ENCODE results near the gene RBM5.

Gene RBM5

GRCh38 chr3:50139308-50139707 lies 50.6 kb downstream of the RBM5 start:
- DNase-seq = no peak

DNA sequence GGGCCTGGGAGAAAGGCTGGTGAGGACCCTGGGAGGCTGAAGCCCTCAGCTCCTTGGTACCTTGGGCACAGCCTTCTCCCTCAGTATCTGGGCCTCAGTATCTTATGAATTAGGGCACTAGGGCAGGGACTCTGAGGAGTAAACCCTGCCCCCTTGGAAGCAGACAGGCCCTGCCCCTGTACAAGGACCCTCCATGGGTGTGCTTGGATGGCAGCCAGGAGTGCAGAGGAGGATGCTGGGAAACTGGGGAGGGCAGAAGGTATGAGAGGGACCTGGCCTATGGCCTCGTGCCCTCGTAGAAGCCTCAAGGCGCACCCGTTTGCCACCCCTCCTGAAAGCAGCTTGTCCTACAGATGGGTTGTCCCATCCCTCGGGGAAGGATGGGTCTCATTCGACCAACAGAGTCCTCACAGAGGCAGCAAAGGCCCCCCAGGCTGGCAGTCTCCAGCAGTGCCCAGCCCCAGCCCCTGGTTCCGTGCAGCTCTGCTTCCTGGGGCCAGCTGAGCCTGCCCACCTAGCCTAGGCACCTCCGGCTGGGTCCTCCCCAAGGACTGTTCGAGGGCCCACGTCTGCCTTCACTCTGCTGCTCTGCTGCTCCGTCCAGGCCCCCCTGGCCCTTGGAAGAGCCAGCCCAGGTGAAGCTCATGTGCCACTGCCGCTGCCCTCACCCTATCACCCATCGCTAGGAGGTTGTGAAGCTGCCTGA lies 51.2 kb downstream of the RBM5 start:
- no peak for DNase-seq

GRCh38 chr3:50140990-50141389 lies 52.3 kb downstream of the RBM5 start:
- DNase-seq = no peak

- DNase-seq = no peak
Observed at GRCh38 chr3:50146316-50146901, 57.7 kb downstream of the RBM5 start.

GRCh38 chr3:50147016-50147415 lies 58.3 kb downstream of the RBM5 start:
- no peak for DNase-seq

DNA sequence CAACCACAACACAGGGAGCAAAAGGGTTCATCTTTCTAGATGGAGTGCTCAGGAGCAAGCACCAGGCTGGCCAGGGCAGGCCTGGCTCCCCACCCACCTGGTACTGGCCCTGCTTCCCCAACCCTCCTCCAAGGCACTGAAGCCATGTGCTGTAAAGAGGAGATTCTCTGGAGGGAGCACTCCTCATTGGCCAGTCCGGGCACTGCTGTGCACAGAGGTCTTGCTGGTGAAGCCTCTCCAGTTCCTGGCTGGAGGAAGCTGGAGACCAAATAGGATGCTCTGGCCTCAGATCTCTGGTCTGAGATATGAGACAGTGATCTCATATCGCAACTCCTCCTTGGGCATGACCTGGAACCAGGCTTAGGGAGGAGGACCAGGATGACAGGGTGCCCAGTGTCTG lies 58.7 kb downstream of the RBM5 start:
- DNase-seq = no peak

DNA sequence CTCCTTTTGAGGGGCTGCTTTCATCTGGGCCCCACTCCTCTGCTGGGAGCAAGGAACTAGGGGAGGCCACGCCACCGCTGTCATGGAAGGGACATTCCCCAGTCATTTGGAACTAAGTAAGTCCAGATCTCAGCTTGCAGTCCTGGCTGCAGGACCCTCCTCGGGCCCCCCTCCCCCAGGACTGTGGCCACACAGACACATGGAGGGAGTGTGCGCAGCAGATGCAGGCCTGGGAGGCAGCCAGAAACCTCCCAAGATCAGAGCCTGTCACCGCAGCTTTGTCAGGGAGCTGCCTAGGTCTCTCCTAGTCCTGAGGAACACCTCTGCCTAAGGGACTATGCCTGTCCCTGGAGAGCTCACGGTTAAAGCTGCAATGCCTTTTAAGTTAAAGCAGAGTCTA lies 59.1 kb downstream of the RBM5 start:
- DNase-seq = no peak

DNA sequence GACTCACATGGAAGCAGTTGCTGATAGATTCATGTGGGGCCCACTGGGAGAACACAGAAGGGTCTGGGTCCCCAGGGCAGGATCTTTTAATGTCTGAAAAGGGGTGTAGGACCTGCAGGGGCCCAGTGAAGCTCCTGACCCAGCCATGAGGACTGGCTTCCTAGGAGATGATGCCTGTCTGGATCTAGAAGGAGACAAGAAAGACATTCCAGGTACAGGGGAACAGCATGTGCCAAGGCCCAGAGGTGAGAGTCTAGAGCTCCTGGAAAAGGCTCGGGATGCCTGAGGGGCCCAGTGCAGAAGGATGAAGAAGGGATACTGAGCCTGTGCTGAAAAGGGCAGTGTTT lies 61.7 kb downstream of the RBM5 start:
- DNase-seq = no peak

DNA sequence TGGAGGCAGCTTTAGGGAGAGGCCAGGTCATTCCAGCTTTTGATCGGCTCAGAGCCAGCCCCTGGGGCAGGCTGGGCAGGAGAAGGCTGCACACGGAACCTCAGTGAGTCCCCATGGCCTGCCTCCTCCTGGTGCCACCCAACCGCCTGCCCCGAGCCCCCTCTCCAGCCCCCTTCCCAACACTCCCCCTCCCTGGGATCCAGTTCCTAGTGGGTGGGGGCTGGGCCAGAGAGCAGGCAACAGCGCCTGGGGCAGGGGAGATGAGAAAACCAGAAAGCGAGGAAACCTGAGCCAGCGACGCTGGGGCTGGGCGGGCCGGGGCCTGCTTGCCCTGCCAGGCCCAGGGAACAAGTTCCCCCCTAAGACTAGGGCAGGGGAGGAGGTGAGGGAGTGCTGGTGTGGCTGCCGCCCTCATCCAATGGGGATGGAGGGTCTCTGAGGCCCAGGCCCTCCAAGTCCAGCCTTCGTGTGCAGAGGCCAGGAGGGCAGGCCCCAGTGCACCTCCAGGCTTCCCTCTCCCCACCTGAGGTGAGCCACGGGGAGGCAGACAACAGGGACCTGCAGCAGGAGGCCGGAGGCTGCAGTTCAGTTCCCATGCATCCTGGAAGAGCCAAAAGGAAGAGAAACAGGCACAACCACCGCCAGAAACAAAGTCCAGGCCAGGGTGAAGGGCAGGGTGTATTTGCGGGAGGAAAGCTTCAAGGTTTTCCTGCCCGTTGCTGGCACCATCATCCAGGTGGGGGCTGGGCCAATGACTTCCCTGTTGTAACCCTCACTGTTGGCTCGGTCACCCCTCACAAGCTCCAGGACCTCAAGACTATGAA lies 62.4 kb downstream of the RBM5 start:
- no peak for DNase-seq

GRCh38 chr3:50151728-50152127 lies 63.0 kb downstream of the RBM5 start:
- no peak for DNase-seq

DNA sequence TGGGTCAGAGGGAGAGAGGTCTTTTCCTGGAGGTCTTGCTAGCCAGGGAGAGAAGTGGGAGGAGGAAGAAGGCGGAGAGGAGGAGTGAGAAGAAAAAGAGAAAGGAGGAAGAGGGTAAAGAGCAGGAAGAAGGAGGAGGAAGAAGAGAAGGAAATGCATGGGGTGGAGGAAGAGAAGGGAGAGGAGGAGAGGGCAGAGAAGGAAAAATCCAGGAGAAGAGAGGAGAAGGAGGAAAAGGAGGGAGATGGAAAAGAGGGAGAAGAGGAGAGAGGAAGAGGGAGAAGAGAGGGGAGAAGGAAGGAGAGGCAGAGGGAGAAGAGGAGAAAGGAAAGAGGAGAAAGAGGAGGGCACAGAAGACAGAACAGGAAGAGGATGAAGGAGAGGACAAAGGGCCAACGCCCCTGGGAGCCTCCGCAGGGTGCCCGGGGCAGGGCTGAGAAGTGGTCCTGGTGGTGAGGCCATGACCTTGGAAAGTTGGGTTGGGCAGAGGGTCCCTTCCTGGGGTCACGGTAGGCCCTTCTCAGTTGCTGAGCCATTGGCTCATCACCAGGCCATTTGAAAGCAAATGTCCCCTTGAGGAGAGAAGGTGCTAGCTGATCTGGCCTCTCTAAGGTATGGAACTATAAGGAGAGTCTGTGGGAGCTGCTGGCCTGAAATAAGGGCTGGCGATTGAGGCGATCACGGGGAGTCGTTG lies 65.2 kb downstream of the RBM5 start:
- no peak for DNase-seq

DNA sequence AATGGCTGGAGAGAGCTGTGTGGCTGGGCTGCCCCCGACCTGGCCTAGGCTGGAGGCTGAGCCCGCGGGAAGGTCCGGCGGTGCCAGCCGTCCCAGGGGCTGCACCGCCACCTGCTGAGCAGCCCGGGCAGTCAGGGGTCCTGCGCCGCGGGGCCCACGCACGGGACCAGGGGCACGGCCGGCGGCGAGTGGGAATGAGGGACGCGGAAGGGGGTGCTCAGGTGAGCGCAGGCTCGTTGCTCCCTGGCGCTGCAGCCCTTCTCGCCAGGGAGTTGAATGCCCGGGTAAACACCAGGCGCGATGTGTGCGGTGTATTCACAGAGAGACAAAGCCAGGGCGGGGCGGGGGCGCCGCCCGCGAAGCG lies 65.7 kb downstream of the RBM5 start:
- no peak for DNase-seq

- DNase-seq = peak; percentile 58
Observed at GRCh38 chr3:50154840-50155490, 66.2 kb downstream of the RBM5 start, which contains the start of gene SEMA3F. Gene SEMA3F (plus strand): TSS chr3:50155324. CDS start chr3:50159623, 4,299 bp downstream.

DNA sequence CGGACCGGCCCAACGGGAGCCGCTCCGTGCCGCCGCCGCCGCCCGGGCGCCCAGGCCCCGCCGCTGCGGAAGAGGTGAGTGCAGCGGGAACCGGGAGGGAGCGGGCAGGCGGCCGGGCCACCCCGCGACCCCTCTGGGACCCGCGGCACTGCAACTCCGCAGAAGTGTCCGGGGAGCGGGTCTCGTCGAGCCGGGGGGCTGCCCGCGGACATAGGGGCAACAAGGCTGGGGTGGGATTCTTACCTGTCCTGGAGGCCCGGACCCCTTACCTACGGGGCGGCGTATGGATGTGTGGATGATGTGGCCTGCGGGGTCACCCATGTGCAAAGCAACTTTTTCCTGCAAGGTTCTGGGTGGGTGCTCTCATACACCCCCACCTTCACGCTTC lies 66.8 kb downstream of the RBM5 start:
- DNase-seq = no peak

GRCh38 chr3:50155891-50156290 lies 67.2 kb downstream of the RBM5 start:
- DNase-seq = no peak

DNA sequence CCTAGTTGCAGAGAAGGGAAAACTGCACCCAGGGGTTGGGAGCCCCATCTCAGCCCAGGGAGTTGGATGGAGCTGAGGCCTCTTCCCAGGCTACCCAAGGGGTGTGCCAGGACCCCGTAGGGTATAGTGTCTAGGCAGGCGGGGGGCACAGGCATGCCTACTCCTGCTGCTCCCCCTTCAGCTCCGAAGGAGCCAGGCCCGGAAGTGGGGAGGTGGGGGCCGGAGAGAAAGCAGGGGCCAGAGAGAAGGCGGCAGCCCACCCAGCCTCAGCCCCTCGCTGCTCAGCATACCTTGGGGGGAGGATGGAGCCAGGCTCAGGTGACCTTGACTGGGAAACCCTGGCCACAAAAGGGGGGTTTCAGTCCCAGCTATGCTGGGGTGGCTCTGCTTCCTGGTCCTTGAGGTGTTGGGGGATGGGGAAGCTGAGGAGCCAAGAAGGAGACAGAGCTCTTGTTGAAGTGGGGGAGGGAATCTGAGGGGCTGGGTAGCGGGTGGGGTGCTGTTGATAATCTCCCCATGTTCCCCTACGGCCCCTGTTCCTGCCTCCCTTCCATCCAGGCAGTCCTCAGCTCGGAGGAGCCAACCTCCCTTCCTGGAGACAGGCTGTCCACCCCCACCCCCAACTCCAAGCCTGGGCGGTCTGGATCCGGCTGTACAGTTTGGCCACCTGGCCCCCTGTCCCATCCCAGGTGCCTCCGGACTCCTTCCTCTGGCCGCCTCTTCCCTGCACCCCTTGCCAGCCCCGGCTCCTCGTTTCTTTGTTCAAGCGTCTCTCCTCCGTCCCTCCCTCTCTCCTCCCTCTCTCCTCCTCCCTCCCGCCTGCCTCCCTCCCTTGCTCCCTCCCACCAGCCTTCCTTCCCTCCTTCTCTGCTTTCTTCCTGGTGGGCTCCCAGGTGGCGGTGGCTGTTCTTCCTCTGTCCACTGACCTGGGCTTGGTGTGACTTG lies 68.1 kb downstream of the RBM5 start:
- no peak for DNase-seq

- no peak for DNase-seq
Observed at GRCh38 chr3:50157827-50158529, 69.3 kb downstream of the RBM5 start.

DNA sequence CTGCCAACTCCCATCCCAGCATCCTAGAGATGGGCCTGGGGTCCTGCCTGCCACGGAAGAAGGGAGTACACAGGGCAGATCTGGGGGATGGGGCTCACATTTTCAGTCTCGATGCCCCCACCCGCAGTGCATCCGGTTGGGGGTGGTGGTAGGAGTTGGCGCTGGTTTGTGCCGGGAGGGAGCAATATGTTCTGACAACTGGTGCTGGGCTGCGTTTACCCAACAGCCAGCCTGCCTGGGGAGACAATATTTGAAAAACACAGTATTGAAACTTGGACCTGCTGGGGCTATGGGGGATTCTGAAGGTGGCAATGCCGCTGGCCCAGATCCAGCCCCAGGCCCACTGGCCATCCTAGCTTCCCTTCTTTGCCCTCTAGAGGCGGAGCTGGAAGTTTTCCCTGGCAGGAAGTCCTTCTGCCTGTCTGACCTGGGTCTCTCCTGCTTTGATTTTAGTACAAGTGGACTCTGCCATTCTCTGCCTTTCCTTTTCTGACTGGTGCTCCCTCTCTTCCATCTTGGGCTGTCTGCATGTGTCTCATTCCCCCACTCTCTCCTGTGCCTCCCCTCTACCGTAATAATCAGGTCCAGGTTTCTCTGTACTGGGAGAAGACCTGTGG lies 69.9 kb downstream of the RBM5 start:
- no peak for DNase-seq

DNA sequence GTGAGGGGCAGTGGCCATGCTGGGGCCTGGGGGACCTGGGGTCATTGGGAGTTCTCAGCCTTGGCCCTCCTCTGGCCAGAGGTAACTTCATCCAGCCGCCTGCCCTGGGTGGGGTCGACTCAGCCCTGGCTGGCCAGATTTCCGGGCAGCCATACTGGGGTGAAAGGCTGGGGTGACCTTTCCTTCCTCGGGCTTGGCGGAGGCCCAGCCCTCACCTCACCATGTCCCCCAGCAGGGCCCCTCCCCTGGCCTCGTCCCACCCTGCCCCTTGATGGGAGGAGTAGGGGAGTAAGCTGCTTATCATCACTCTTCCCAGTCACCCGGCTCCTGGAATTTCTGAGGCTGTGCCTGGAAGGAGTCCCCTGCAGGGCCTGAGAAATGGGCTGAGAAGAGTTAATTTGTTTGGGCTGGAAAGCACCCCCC lies 71.9 kb downstream of the RBM5 start:
- no peak for DNase-seq

DNA sequence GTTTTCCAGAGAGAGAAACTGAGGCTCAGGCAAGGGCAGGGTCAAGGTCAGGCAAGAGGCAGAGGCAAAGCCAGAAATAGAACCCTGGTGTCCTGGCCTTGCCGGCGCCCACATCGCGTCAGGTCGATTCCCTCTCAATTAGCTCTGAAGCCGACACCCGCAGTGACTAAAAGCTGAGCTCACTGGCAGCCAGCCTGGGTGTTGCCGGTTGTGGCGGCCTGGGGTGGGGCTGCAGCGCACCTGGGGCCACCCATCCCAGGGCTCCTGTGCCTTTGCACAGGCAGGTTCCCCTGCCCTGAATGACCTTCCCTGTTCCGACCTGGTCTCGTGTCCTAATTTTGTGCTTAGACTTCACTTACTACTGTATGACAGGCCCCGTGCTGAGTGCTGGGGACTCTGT lies 72.6 kb downstream of the RBM5 start:
- DNase-seq = no peak

Data from stimulated activated CD4-positive, alpha-beta T cell treated with anti-CD3 and anti-CD28 coated beads, Interleukin-4, amount 100 ng/mL, for 24 hours (primary cell).